Measurements from ENCODE around the gene TRPC4.
A peak's percentile ranks its signal among the peaks of the same experiment; 100 is the strongest.

Gene TRPC4

GRCh38 chr13:37666036-37666435 is 203.5 kb downstream of the TRPC4 start:
- H3K4me3 ChIP-seq (ENCODE audit: low read depth, low read length), result no peak overlapping the region
- in situ Hi-C loops (cut with HindIII; ENCODE audit: low sequenced_read_pairs), result no loop called here
- peak; percentile 83 for DNase-seq (ENCODE audit: low read depth, low spot score)
- TF ChIP-seq CTCF (IDR thresholded peaks at IDR 0.05; ENCODE audit: low read depth, low read length), result no peak

GRCh38 chr13:37665420-37665819 is 204.2 kb downstream of the TRPC4 start:
- in situ Hi-C loops (cut with HindIII; ENCODE audit: low sequenced_read_pairs), result no loop called here
- H3K4me3 ChIP-seq (ENCODE audit: low read depth, low read length), result no peak overlapping the region
- TF ChIP-seq CTCF (IDR thresholded peaks at IDR 0.05; ENCODE audit: low read depth, low read length), result no peak
- no peak for DNase-seq (ENCODE audit: low read depth, low spot score)

- in situ Hi-C loops (cut with HindIII; ENCODE audit: low sequenced_read_pairs), result no loop called here
- no peak for DNase-seq (ENCODE audit: low read depth, low spot score)
- TF ChIP-seq CTCF (IDR thresholded peaks at IDR 0.05; ENCODE audit: low read depth, low read length), result no peak
- H3K4me3 ChIP-seq (ENCODE audit: low read depth, low read length), result no peak overlapping the region
Measured at GRCh38 chr13:37663724-37664123, 205.8 kb downstream of the TRPC4 start.

- in situ Hi-C loops (cut with HindIII; ENCODE audit: low sequenced_read_pairs), result no loop called here
- no peak for TF ChIP-seq CTCF (IDR thresholded peaks at IDR 0.05; ENCODE audit: low read depth, low read length)
- no peak overlapping the region for H3K4me3 ChIP-seq (ENCODE audit: low read depth, low read length)
- DNase-seq (ENCODE audit: low read depth, low spot score), result no peak
Measured at GRCh38 chr13:37662624-37663023, 206.9 kb downstream of the TRPC4 start.

- in situ Hi-C loops (cut with HindIII; ENCODE audit: low sequenced_read_pairs), result no loop called here
- no peak for DNase-seq (ENCODE audit: low read depth, low spot score)
- no peak for TF ChIP-seq CTCF (IDR thresholded peaks at IDR 0.05; ENCODE audit: low read depth, low read length)
- no peak overlapping the region for H3K4me3 ChIP-seq (ENCODE audit: low read depth, low read length)
Measured at GRCh38 chr13:37657956-37658355, 211.6 kb downstream of the TRPC4 start.

- peak; percentile 83 for DNase-seq (ENCODE audit: low read depth, low spot score)
- in situ Hi-C loops (cut with HindIII; ENCODE audit: low sequenced_read_pairs), result no loop called here
- H3K4me3 ChIP-seq (ENCODE audit: low read depth, low read length), result no peak overlapping the region
- no peak for TF ChIP-seq CTCF (IDR thresholded peaks at IDR 0.05; ENCODE audit: low read depth, low read length)
Measured at GRCh38 chr13:37657134-37657533, 212.4 kb downstream of the TRPC4 start.

Measured in astrocyte of the spinal cord (primary cell).